ENCODE results near the gene CEPT1.
"Not testable (repeated sequence)": the region's sequence is repeated elsewhere in the genome, so short reads cannot be mapped to it uniquely, and the experiment has no call there.

Gene CEPT1

GRCh38 chr1:111139956-111140679 lies at the start of gene CEPT1, which contains the start of gene DRAM2:
CEPT1 (plus strand) TSS chr1:111140223; CDS start chr1:111147715, 7,492 bp downstream.
DRAM2 (minus strand) TSS chr1:111140093; CDS start chr1:111131554, 8,539 bp downstream.
- peak; percentile 76 for DNase-seq

DNA sequence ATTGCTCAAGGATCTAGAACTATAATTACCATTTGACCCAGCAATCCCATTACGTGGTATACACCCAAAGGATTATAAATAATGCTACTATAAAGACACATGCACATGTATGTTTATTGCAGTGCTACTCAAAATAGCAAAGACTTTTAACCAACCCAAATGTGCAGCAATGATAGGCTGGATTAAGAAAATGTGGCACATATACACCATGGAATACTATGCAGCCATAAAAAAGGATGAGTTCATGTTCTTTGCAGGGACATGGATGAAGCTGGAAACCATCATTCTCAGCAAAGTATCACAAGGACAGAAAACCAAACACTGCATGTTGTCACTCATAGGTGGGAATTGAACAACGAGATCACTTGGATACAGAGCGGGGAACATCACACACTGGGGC lies 44.6 kb upstream of the CEPT1 start:
- DNase-seq: not testable (repeated sequence)

DNA sequence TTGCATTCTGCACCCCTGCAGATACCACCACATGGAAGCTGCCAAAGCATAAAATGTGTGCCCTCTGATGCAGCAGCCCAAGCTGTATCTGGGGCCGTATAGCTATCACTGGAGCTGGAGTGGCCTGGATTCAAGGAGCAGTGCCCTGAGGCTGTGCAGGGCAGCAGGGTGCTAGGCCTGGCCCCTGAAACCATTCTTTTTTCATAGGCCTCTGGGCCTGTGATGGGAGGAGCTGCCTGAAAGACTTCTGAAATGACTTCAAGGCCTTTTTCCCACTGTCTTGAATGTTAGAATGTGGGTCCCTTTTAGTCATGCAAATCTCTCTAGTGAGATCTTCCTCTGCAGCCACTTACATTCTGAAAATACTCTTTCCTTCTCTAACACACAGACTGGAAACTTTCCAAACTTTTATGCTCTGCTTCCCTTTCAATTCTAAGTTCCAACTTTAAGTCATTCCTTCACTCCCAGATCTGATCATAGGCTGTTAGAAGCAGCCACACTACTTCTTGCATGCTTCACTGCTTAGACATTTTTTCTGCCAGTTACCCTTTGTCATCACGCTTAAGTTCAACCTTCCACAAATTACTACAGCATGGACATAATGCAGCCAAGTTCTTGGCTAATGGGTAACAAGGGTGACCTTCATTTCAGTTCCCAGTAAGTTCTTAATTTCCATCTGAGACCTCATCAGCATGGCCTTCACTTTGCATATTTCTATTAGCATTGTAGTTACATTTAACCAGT lies 42.5 kb upstream of the CEPT1 start:
- no peak for DNase-seq

DNA sequence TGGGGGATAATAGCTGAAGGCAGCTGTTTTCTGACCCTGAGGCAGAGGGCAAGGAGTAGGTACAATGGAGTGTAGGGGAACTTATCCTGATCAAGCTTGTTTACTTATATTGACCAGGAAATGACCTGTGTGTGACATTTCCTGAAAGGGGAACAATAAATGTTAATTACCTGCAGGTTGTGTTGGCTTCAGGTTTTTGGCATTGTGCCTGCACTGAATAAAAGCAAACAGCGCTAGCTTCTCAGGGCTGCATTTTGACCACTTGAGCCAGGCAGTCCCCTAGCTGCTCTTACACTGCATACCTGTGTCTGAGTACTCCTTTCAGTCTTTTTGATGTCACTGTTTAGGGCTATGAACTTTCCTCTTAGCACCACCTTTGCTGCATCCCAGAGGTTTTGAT lies 40.7 kb upstream of the CEPT1 start:
- DNase-seq: no peak

- DNase-seq: no peak
These were observed 38.0 kb upstream of the CEPT1 start for GRCh38 chr1:111101854-111102642.

DNA sequence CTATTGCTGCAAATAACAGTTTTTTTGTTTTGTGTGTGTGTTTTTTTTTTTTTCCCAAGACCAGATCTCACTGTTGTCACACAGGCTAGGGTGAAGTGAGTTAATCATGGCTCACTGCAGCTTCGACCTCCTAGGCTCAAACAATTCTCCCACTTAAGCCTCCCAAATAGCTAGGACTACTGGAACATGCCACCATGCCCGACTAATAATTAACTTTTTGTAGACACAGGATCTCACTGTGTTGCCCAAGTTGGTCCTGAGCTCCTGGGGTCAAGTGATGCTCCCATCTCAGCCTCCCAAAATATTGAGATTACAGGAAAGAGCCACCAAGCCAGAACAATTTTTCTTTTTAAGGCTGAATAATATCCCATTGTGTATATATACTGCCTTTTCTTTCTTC lies 35.0 kb upstream of the CEPT1 start:
- DNase-seq: no peak

DNA sequence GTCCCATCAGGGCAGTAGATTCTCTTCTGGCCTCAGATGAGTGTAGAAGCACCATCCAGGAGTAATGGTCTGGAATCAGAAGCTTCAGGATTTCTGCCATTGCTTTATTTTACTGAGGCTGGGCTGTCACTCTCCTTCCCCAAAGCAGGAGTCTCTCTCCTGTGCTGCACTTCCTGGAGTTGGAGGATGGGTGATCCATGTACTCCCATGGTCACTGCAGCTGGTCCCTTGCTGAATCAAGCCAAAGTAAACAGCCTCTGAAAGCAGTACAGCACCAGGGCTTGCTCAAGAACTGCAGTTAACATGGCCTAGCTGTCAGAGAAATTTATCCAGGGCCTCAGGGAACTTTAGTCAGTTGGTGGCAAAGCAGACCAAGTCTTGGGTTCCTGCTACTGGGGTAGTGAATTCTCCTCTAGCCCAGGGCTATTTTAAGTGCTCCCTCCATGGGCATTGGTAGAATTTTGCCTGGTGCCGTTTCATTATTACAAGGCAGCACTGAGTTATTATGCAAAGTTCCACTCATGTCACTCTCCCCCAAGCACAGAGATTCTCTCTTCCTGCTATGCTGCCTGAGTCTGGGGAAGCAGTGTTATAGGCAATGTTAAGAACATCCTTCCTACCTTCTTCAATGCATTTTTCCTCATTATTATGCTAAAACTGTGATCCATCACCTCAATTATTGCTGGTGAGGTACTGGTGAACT lies 29.7 kb upstream of the CEPT1 start:
- no peak for DNase-seq

DNA sequence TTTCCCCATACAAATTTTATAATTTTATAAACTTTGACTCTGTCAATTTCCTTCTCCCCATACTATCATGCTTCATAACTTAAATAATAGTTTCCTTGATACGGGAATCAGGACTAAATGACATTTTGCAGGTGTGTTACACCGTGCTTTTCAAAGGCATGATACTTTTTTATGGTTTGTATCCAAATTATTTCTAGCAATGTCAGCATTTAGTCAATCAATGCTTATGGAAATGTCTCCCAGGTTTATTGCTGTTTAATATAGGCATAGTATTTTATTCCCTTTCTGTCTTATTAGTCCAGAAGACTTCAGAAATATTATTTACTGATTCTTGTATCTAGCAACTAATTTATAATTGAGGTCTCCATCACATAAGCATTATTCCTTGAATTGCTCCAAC lies 23.5 kb upstream of the CEPT1 start:
- DNase-seq: no peak

- no peak for DNase-seq
These were observed 13.7 kb upstream of the CEPT1 start for GRCh38 chr1:111126354-111126753.

GRCh38 chr1:111127923-111128643 lies 11.9 kb upstream of the CEPT1 start:
- DNase-seq: no peak

DNA sequence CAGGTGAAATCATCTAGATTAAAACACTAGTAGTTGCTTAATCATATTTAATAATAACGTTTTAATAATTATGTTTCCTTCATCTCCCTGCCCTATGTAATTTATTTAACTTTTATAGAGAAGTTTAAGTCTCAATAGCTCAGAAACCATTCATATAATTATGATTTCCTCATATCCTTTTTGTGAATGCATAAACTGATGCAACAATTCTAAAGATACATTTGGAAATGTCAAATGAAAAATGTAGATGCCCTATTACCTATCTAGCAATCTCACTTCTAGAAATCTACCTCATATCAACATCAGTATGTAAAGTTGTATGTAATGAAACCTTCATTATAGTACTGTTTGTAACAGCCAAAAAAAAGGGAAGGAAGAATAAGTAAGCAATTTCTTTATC lies 10.6 kb upstream of the CEPT1 start:
- DNase-seq: no peak

GRCh38 chr1:111131693-111132092 lies 8.3 kb upstream of the CEPT1 start:
- no peak for DNase-seq

- DNase-seq: no peak
These were observed 6.2 kb upstream of the CEPT1 start for GRCh38 chr1:111133866-111134265.

GRCh38 chr1:111139324-111139955 lies 583 bp upstream of the CEPT1 start:
- peak; percentile 66 for DNase-seq

DNA sequence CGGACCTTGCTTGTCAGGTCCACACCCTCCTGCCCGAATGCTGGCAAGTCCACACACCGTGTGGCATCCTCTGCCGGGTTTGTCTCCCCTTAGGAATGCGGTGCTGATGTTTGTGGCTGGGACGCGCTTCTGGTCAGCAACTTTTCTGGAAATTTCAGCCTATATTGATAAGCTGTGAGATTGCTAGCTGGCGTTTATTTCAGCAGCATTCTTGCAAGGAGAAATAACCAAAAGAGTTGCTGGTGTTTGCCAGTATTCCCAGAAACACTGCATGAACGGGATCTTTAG lies 601 bp downstream of the CEPT1 start:
- no peak for DNase-seq

GRCh38 chr1:111141245-111142220 lies 1.5 kb downstream of the CEPT1 start:
- DNase-seq: no peak

DNA sequence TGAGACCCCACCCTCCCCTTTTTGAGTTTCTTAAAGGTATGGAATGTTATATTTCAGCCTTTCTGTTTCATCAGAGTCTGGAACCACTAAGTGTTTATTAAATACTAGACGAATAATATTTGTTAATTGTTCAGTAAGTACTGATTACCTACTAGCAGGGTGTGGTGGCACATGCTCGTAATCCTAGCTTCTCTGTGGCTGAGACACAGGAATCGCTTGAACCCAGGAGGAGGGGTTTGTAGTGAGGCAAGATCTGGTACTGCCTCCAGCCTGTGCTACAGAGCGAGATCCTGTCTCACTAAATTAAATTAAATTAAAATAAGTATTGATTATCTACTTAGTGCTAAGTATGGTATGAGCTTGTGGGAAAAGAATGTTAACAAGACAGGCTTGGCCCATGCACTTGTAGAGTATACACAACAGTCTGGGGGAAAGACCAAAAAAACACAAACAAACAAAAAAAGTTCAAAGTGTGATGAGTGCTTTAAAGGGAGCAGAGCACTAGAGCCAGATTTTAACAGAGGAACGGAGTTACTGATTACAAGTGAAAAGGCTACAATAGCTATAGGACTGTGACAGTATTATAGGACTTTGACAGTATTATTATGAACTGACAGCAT lies 2.4 kb downstream of the CEPT1 start:
- no peak for DNase-seq

DNA sequence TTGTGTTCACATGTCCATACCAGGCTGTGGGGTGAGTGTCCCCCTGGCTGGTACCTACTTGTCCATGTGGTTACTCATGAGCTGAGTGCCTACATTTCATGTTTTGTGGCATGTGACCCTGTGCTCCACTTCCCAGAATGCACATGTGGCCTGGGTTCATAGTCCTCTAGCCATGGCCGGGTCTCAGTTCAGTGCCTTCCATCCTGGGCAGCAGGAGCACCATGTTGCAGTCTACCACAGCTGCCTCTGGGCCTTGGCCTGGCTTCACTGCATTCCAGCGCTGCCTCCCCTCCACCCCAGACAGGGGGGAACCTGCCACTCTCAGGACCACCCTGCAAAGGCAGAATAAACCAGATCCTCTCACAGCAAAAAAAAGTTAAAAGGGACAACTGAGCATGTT lies 5.5 kb downstream of the CEPT1 start:
- DNase-seq: no peak

GRCh38 chr1:111145963-111146768 lies 6.1 kb downstream of the CEPT1 start:
- DNase-seq: no peak
